Bronchial epithelial cell (primary cell): Measurements from ENCODE around the gene MRPL54. TPM values are rescaled to one million over a fixed set of nuclear protein-coding genes. Genes with fewer than 3 reads are reported as not detected.
A peak's percentile ranks its signal among the peaks of the same experiment; 100 is the strongest.

Experiments used
- DNase-seq: peaks from one replicate; pipeline ENCODE4 v3.0.0-alpha.2; 2010; ENCODE audit warnings: low read depth
- FAIRE-seq: peaks from 2 replicates; lab custom pipeline; 2011; peaks lifted over from hg19 to GRCh38; lab: Jason Lieb, UNC
- H3K27me3 ChIP-seq: 2 replicates; pipeline ENCODE4 v1.5.1; 2011; ENCODE audit warnings: low read length; ENCODE audit not compliant: control insufficient read depth, insufficient read depth
- H3K36me3 ChIP-seq: 2 replicates; pipeline ENCODE4 v1.5.1; 2011; ENCODE audit warnings: low read length; ENCODE audit not compliant: control insufficient read depth, insufficient read depth
- H3K4me3 ChIP-seq: 2 replicates; pipeline ENCODE4 v1.5.1; 2011; ENCODE audit warnings: mild to moderate bottlenecking, low read depth, low read length, control low read depth
- CTCF ChIP-seq: IDR thresholded peaks from 2 replicates; pipeline ENCODE4 v1.5.1; 2011; ENCODE audit warnings: mild to moderate bottlenecking, moderate library complexity, low read length, control low read depth, inconsistent platforms; ENCODE audit not compliant: insufficient read depth, severe bottlenecking
- total RNA-seq: library from RNA; depleted of rRNA; stranded (reverse); fragments of >200 nt; gene quantifications from 2 replicates; pipeline ENCODE4 v1.2.1, GENCODE V29; 2014

The MRPL54 gene
- total RNA-seq, 1 donor from 2014 or later: 84.8 TPM

- TF ChIP-seq CTCF: no peak
- H3K27me3 ChIP-seq: no peaks in the 10 kb centered on the region
- DNase-seq (no peak), FAIRE-seq (no peak)
- no peaks in the 10 kb centered on the region for H3K36me3 ChIP-seq
- H3K4me3 ChIP-seq: no peak overlapping the region
Observed at GRCh38 chr19:3793799-3794198, 31.3 kb downstream of the MRPL54 start.

DNA sequence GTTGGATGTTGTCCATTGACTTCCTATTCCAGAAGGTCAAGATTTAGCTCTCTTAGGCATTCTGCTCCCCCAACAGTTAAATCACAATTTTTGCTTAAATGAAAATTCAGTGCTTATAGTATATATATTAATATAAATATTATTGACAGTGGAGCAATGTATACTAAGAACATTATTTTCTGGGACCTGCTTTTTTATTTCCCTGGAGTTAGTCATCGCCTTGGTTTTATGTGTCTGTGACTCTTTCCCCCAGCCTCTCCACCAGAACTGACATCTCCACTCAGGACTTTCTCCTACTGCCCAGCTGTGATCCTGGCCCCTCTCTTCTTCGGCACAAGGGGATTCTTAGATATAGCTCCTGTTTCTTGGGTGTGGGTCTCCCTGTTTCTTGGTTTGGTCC, 33.9 kb downstream of the MRPL54 start:
- TF ChIP-seq CTCF: no peak
- DNase-seq (no peak), FAIRE-seq (no peak)
- H3K4me3 ChIP-seq: no peak overlapping the region
- H3K36me3 ChIP-seq: no peaks in the 10 kb centered on the region
- peaks cover 2% of the 10 kb centered on the region for H3K27me3 ChIP-seq

- no peak for TF ChIP-seq CTCF
- FAIRE-seq (no peak), DNase-seq (no peak)
- Histone ChIP-seq H3K4me3 (no peak overlapping the region), H3K27me3 (peaks cover 5% of the 10 kb centered on the region), H3K36me3 (no peaks in the 10 kb centered on the region)
Observed at GRCh38 chr19:3798137-3798536, 35.7 kb downstream of the MRPL54 start.

GRCh38 chr19:3800996-3801395, 38.5 kb downstream of the MRPL54 start:
- peaks cover 5% of the 10 kb centered on the region for H3K27me3 ChIP-seq
- FAIRE-seq (no peak), DNase-seq (no peak)
- no peaks in the 10 kb centered on the region for H3K36me3 ChIP-seq
- no peak for TF ChIP-seq CTCF
- no peak overlapping the region for H3K4me3 ChIP-seq

DNA sequence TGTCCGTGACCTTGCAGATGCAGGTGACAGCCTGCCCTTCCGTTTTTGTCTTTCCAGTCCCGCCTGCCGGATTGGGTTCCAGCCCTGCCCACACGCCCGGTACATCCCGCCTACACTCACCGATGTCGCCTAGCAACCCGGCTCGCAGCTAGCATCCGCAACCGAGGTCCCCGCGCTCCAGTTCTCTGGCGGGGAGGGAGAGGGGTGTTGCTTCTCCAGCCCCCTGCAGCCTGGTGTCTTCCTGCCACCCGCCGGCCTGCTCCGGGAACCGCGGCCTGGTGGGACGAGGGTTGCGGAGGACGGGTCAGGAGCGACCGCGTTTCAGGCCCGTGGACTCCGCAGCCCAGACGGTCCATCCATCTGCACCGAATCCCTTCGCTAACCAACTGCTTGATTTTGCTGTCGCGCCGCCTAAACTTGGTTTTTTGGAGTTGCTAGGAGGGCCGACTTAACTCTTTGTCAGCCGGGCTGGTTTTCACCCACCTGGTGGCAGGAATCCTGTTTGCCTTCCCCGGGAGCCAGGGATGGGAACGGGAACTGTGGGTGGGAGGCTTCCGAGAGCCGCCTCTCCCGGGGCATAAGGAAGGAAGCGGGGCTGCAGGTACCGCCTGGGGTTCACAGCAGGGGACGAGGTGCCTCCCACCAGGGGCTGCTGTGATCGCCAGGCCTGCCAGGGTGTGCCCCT, 39.1 kb downstream of the MRPL54 start:
- Histone ChIP-seq H3K4me3 (no peak overlapping the region), H3K27me3 (peaks cover 5% of the 10 kb centered on the region), H3K36me3 (no peaks in the 10 kb centered on the region)
- FAIRE-seq (no peak), DNase-seq (peak; percentile 4)
- peak; percentile 29 for TF ChIP-seq CTCF
